Activated CD4-positive, alpha-beta T cell treated with anti-CD3 and anti-CD28 coated beads, Interleukin-2, amount 50 U/mL, for 1 hour (primary cell): ENCODE measurements around the gene RNF126.
A peak's percentile ranks its signal among the peaks of the same experiment; 100 is the strongest.
"Not testable (repeated sequence)": the region's sequence is repeated elsewhere in the genome, so short reads cannot be mapped to it uniquely, and the experiment has no call there.

ENCODE experiments used
- DNase-seq: peaks from one replicate; pipeline ENCODE4 v3.0.0-alpha.2; 2020

Gene RNF126

DNA sequence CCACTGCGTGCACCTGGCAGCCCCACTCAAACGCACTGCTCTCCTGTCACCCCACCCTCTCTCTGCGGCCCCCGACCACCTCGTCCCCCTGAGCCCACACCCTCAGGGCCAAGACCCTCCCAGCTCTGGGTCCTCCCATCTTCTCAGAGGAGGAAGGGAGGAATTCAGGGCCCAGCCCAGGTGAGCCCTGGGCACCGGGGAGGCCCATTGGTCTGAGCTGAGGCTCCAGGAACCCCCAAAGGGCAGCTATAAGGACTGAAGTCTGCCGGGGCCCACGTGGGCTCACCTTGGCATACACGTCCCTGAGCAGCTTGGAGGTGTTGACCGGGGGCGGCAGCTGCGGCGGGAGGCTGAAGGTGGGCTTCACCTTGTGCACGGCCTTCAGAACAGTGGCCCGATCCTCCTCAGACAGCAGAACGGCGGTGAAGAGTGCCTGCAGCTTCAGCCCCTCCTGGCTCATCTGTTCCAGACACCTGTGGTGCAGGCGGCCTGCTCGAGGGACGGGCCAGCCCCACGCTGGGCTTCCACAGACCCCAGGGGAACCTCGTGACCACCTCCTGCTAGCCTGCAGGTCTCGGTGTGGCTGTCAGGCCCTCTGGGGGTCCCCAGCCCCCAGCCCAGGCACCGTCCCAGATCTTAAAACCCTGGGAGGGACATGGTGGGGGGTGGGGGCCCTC, 38.4 kb downstream of the RNF126 start:
- DNase-seq = no peak

DNA sequence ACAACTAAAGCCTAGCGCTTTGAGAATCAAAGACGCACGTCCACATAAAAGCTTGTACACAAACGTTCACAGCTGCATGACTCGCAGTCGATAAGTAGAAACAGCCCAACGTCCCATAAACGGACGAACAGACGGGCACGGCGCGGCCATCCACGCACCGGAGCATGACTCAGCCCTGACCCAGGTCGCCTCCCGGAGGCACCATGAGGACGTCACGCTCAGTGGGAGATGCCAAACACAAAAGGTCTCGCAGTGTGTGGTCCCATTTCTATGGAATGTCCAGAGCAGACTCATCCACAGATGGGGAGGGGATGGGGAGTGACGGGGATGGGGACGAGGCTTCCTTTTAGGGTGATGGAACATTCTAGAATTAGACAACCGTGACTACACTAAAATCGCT, 39.0 kb downstream of the RNF126 start:
- no peak for DNase-seq

GRCh38 chr19:623175-623916, 39.7 kb downstream of the RNF126 start:
- no peak for DNase-seq

DNA sequence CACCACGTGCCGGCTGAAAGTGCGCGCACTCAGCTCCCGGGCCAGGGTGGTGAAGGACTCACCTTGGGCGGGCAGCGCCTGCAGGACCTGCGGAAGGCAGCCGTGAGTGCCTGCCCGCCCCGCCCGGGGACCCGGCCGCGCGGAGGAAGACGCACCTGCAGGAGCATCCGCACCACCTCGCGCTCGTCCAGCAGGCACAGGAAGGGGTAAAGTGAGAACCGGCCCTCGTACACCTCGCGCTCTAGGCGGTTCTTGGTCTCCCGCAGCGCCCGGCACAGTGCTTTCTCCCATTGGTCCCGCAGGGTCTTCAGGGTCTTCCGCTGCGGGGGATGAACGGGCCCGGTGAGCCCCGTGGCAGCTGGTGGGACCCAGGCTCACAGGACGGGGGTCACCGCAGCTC, 40.3 kb downstream of the RNF126 start:
- no peak for DNase-seq

GRCh38 chr19:621819-622218, 41.2 kb downstream of the RNF126 start:
- no peak for DNase-seq

- DNase-seq = not testable (repeated sequence)
Measured at GRCh38 chr19:621191-621590, 41.8 kb downstream of the RNF126 start.

- no peak for DNase-seq
Measured at GRCh38 chr19:620166-620862, 42.7 kb downstream of the RNF126 start.

DNA sequence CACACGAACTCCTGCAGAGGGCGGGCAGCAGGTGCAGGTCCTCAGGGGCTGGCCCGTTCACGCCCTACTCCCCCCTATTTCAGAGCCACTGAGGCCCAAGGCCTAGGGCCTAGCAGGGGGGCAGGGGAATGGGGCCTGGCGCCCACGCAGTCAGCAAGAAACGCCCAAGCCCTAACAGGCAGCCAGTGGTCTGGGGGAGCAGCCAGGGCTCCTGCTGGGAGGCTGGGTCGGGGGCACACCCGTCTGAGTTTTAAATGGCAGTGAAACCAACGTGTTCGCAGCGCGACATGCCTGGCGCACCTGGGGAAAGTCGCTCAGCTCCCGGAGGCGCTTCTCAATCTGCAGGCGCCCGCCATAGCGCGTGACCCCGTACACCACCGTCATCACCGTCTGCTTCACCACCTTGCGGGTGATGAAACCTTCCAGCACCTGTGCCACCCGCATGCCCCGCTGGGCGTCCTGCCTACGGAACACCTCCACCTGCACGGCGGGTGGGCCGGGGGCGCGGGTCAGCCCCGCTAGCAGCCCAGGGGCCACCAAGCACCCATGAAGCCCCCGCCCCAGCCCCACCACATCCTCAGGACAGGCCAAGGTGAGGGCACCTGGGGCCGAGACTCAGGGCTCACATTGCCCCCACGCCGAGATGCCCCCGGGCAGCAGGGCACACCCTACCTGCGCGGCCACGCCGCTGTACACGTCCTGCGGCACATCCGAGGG, 43.6 kb downstream of the RNF126 start:
- DNase-seq = no peak

GRCh38 chr19:618674-619285, 44.2 kb downstream of the RNF126 start:
- no peak for DNase-seq

DNA sequence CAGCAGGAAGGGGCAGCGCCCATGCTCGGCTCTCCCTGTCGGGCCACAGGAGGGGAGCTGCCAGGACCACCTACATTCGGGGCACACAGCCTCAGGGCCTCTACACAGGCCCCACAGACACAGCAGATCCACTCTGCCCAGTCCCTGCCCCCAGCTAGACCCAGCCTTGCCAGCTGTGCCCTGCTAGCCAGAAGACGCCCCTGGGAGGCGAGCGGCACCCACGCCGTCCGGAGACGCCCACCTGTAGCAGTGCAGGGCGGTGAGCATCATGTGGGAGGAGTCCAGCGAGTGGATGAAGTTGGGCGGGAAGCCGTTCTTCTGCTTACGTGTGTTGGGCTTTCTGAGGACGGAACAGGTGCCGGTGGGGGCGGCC, 44.8 kb downstream of the RNF126 start:
- DNase-seq = no peak

GRCh38 chr19:617551-618246, 45.3 kb downstream of the RNF126 start:
- DNase-seq = no peak

GRCh38 chr19:616747-617526, 46.1 kb downstream of the RNF126 start:
- DNase-seq = no peak

GRCh38 chr19:616062-616700, 46.8 kb downstream of the RNF126 start:
- no peak for DNase-seq

DNA sequence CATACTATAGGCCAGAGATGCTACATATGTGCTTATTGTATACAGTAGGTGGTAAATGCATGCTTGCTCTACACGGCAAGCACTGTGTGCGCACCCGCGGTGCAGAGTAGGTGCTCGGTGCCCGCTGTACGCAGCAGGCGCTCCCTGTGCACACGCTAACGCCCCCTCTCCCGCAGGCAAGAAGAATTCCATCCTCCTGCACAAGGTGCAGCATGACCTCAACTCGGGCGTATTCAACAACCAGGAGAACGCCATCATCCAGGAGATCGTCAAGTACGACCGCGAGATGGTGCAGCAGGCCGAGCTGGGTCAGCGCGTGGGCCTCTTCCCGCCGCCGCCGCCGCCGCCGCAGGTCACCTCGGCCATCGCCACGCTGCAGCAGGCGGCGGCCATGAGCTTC, 47.4 kb downstream of the RNF126 start:
- no peak for DNase-seq

- DNase-seq = no peak
Measured at GRCh38 chr19:613732-614567, 49.1 kb downstream of the RNF126 start.

GRCh38 chr19:612941-613340, 50.1 kb downstream of the RNF126 start:
- DNase-seq = no peak

DNA sequence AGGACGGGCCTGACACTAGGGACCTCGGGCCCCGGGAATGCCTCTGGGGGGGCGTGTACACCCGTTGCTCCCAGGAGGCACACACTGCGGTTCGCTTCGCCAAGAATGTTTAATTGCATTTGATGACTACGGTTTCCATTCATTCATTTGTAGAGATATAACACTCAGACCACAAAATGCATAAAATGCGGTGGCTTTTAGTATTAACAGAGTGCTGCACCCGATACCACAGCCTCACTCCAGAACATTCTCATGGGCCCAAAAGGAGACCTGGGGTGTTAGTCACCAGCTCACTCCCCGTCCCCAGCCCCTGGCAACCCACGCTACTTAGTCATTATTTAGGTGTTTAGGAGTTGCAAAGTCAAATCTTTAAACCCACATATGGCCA, 51.5 kb downstream of the RNF126 start:
- DNase-seq = peak; percentile 36

DNA sequence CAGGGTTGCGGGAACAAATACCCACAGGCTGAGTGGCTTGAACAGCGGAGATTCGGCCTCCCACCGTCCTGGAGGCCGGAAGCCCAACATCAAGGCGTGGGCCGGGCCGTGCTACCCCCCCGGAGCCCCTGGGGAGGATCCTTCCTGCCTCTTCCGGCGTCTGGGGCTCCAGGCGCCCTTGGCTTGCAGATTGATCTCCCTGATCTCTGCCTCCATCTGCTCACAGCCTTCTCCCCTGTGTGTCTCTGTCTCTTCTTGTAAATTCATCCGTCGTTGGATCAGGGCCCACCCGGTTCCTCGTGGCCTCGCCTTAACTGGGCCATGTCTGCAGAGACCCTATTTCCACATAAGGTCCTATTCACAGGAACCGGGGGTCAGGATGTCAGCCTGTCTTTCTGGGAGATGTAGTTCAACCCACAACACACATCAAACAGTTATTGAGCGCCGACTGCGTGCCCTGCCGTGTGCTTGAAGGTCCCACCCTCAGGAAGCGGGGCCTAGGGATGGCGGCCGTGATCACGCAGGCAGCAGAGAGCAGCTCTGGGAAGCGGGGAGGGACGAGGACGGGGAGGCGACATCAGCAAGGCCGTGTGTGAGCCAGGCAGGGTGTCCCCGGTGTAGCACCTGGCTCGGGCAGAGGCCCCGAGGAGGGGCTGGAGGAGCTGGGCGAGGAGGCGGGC, 52.1 kb downstream of the RNF126 start:
- DNase-seq = peak; percentile 55

DNA sequence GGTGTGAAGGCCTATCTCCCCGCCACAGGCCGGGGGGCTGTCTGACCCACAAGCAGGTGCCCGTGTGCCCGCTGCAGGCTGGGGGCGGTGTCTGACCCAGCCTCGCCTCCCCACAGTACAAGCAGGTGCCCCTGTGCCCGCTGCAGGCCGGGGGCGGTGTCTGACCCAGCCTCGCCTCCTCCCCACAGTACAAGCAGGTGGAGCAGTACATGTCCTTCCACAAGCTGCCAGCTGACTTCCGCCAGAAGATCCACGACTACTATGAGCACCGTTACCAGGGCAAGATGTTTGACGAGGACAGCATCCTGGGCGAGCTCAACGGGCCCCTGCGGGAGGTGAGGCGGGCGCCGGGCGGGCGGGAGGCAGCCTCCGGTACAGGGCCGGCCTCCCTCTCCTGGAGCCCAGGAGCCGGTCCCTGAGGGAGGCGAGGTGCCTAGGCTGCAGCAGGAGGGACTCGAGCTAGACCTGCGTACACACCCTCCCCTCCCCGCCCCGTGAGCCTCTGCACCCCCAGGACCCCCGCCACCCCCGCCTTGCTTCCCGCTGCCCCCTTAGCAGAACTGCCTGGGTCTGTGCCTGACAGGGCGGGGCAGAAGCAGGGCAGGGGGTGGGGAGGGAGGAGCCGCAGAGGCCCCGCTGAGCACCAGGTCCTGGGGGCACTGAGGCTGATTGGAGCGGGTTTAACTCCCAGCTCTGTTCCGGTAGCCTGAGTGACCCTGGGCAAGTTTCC, 52.8 kb downstream of the RNF126 start:
- peak; percentile 30 for DNase-seq
